Dermis blood vessel endothelial cell (primary cell): ENCODE measurements around the gene MARS1. TPM values are rescaled to one million over a fixed set of nuclear protein-coding genes. Genes with fewer than 3 reads are reported as not detected.
"Not testable (repeated sequence)": the region's sequence is repeated elsewhere in the genome, so short reads cannot be mapped to it uniquely, and the experiment has no call there.

Source experiments
- DNase-seq: peaks from one replicate; pipeline ENCODE4 v3.0.0; 2010
- total RNA-seq: library from RNA; depleted of rRNA; stranded (reverse); fragments of >200 nt; gene quantifications from 2 replicates; pipeline ENCODE4 v1.2.3, GENCODE V29; 2014

Gene MARS1
- 71.6 and 81.2 TPM in 2 replicates for total RNA-seq

GRCh38 chr12:57487597-57488401, at the start of gene MARS1:
TSS of gene MARS1 (plus strand) at chr12:57488068. CDS start at chr12:57488091, 23 bp downstream.
- peak; percentile 96 for DNase-seq

- no peak for DNase-seq
Measured at GRCh38 chr12:57438400-57438799, 49.5 kb upstream of the MARS1 start.

- DNase-seq: no peak
Measured at GRCh38 chr12:57439762-57440266, 48.1 kb upstream of the MARS1 start.

DNA sequence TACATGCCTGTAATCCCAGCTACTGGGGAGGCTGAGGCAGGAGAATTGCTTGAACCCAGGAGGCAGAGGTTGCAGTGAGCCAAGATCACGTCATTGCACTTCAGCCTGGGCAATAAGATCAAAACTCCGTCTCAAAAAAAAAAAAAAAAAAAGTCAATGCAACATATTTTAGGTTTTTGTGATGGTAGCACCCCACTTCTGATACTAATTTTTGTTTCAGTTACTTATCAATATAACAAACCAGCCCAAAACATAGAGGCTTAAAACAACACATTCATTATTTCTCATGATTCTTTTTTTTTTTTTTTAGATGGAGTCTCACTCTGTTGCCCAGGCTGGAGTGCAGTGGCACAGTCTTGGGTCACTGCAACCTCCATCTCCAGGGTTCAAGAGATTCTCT, 46.5 kb upstream of the MARS1 start:
- DNase-seq: not testable (repeated sequence)

GRCh38 chr12:57441846-57442427, 45.9 kb upstream of the MARS1 start:
- DNase-seq: no peak

DNA sequence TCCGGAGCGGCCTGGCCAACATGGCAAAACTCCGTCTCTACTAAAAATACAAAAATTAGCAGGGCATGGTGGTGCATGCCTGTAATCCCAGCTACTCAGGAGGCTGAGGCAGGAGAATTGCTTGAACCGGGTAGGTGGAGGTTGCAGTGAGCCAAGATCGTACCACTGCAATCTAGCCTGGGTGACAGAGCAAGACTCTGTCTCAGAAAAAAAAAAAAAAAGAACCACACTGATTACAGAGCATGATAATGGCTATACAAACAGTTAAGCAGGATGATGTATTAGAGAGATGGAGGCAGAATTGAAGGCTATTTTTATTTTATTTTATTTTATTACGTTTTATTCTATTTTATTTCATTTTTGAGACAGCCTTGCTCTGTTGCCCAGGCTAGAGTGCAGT, 43.5 kb upstream of the MARS1 start:
- DNase-seq: not testable (repeated sequence)

- DNase-seq: no peak
Measured at GRCh38 chr12:57444744-57445143, 43.1 kb upstream of the MARS1 start.

DNA sequence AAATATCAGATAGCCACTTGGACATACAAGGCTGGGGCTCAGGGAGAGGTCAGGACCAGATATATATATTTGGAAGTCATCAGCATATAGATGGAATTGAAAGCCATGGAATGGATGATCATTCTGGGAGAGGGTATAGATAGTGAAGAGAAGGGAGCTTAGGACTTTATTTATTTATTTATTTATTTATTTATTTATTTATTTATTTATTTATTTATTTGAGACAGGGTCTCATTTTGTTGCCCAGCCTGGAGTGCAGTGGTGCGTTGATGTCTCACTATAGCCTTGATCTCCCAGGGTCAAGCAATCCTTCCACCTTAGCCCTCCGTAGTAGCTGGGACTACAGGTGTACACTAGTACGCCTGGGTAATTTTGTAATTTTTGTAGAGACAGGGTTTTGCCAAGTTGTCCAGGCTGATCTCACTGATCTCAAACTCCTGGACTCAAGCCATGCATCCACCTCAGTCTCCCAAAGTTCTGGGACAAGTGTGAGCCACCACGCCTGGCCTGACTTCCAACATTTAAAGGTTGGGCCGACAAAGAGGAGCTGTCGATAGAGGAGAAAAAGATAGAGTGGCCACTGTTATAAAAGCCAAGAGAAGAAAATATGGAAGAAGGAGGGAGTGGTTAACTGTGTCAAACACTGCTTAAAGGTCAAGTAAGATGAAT, 41.4 kb upstream of the MARS1 start:
- no peak for DNase-seq

DNA sequence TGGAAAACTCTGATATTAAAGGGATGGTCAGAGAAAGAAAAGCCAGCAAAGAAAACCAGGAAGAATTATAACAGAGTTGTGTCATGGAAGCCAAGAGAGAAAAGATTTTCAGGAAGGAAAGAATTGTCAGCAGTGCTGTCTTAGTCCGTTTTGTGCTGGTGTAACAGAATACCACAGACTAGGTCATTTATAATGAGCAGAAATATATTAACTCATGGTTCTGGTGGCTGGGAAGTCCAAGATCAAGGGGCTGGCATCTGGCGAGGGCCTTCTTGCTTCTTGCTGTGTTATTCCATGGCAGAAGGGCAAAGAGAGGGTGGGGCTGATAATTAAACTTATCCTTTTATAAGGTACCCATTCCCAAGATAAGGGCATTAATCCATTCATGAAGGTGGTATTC, 39.2 kb upstream of the MARS1 start:
- DNase-seq: no peak

- no peak for DNase-seq
Measured at GRCh38 chr12:57449375-57449774, 38.5 kb upstream of the MARS1 start.

GRCh38 chr12:57450057-57450456, 37.8 kb upstream of the MARS1 start:
- DNase-seq: no peak

GRCh38 chr12:57451233-57451778, 36.6 kb upstream of the MARS1 start:
- no peak for DNase-seq

DNA sequence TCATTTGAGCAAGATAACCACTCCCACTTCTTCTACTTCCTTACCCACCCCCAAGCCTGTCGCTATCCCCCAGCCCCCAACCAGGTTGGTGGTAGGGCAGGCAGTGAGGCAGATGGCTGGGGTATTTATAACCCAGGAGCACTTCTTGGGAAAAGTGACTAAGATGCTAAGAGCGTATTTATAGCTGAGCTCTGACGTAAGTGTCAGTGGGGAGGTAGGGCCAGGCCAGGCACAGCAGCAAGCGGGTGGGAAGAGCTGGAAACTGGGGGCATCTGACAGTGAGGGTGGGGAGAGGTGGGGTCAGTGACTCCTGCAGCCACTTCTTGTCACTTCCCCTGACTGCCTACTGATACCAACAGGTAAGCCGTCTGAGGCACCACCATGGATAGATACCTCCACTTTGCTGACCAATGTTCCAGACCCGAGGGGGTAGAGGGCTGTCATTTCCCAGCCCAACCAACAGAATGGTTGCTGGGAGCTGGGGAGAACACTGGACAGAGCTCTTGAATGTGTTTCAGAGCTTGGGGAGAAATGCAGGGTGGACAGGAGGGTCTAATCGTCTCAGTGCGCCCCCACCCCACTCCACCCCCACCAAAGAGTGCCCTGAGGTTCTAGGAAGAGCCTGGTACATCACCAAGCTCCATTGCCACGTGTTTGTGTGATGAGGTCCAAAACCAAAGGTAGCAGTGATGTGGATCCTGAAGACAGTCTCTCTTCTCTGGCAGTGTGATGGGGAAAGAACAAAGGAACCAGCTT, 35.5 kb upstream of the MARS1 start:
- peak; percentile 61 for DNase-seq

- DNase-seq: peak; percentile 88
Measured at GRCh38 chr12:57452937-57453509, 34.8 kb upstream of the MARS1 start.

GRCh38 chr12:57454213-57454565, 33.7 kb upstream of the MARS1 start:
- DNase-seq: no peak

DNA sequence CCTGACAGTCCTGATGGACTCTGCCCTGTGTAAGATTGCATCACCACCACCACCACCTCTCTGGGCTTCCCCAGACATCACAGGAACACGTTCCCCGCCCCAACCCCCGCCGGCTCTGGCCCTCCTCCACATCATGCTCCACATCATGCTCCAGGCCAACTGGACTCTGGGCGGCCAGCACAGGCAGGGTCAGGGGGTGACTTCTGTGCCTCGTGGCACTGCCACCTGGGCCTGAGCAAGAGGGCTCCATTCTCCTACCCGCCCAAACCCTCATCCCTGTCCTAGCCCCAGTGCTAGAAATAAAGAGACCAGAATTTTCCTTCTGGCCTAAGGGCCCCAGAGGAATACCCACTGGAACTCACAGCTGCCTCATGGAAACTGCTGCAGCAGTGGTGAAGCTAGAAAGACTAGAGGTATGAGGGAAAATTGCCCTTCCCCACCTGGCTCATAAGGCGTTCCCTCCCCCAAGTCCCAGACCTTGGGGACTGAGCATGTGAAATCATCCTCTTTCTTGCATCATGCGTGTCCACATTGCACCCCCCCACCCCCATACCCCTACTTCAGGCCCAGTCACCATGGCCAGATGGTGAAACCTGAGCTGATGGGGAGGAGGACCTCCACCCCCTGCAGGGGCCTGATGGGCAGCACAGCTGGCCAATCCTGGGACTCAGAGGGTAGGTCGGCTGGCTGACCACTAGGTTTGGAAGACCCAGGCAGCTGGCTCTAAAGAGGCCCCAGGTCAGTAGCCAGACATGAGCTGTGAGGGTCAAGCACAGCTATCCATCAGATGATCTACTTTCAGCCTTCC, 33.1 kb upstream of the MARS1 start, which contains the start of gene INHBE:
INHBE (plus strand) TSS at position 742 of the 808 bp plus-strand sequence. CDS start 230 bp downstream, outside the sequence.
- no peak for DNase-seq

- no peak for DNase-seq
Measured at GRCh38 chr12:57455374-57456144, 32.3 kb upstream of the MARS1 start.

DNA sequence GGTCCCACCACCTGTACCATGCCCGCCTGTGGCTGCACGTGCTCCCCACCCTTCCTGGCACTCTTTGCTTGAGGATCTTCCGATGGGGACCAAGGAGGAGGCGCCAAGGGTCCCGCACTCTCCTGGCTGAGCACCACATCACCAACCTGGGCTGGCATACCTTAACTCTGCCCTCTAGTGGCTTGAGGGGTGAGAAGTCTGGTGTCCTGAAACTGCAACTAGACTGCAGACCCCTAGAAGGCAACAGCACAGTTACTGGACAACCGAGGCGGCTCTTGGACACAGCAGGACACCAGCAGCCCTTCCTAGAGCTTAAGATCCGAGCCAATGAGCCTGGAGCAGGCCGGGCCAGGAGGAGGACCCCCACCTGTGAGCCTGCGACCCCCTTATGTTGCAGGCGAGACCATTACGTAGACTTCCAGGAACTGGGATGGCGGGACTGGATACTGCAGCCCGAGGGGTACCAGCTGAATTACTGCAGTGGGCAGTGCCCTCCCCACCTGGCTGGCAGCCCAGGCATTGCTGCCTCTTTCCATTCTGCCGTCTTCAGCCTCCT, 31.6 kb upstream of the MARS1 start:
- DNase-seq: peak; percentile 72

GRCh38 chr12:57456737-57457490, 31.0 kb upstream of the MARS1 start:
- no peak for DNase-seq
